Measurements from ENCODE around the gene SEMA4B.

The SEMA4B gene

DNA sequence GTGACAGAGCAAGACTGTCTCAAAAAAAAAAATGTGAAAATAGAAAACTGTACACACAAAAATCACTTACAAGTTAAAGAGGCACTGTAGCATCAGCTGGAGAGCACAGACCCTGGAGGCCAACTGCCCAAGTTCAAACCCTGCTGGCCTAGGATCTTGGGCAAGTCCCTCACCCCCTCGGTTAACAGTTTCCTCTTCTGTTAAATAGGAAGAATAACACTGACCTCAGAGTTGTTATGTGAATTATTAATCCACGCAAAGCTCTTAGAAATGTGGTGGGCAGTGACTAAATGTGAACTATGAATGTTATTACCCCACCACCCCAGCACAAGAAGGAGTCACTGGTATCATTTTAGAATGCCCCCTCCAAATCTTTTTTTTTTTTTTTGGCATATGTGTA, 21.4 kb downstream of the SEMA4B start:
- TF ChIP-seq, protein P1, sequence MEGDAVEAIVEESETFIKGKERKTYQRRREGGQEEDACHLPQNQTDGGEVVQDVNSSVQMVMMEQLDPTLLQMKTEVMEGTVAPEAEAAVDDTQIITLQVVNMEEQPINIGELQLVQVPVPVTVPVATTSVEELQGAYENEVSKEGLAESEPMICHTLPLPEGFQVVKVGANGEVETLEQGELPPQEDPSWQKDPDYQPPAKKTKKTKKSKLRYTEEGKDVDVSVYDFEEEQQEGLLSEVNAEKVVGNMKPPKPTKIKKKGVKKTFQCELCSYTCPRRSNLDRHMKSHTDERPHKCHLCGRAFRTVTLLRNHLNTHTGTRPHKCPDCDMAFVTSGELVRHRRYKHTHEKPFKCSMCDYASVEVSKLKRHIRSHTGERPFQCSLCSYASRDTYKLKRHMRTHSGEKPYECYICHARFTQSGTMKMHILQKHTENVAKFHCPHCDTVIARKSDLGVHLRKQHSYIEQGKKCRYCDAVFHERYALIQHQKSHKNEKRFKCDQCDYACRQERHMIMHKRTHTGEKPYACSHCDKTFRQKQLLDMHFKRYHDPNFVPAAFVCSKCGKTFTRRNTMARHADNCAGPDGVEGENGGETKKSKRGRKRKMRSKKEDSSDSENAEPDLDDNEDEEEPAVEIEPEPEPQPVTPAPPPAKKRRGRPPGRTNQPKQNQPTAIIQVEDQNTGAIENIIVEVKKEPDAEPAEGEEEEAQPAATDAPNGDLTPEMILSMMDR (IDR thresholded peaks at IDR 0.05; ENCODE audit: low read depth, low read length): no peak
- H3K4me3 ChIP-seq (ENCODE audit: low read depth, low read length): no peak overlapping the region

DNA sequence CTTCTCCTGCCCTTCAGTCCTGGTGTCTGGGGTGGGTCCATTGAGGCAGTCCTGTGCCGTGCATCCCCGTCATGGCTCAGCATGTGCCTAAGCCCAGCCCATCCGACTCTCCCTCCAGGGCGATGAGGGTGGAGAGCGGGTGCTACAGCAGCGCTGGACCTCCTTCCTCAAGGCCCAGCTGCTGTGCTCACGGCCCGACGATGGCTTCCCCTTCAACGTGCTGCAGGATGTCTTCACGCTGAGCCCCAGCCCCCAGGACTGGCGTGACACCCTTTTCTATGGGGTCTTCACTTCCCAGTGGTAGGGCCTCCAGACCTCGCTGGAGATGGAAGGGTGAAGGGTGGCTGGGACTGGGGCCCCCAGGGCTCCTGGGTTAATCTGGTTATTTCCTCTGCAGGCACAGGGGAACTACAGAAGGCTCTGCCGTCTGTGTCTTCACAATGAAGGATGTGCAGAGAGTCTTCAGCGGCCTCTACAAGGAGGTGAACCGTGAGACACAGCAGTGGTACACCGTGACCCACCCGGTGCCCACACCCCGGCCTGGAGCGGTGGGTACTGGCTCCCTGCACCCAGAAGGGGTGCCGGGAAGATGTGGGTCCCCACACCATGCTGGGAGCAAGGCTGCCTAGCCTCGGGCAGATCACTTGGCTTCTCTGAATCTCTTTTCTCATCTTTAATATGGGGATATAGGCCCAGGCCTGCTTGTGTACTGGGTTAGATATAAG, 22.5 kb downstream of the SEMA4B start:
- TF ChIP-seq, protein P1 (IDR thresholded peaks at IDR 0.05; ENCODE audit: low read depth, low read length): no peak
- no peak overlapping the region for H3K4me3 ChIP-seq (ENCODE audit: low read depth, low read length)

DNA sequence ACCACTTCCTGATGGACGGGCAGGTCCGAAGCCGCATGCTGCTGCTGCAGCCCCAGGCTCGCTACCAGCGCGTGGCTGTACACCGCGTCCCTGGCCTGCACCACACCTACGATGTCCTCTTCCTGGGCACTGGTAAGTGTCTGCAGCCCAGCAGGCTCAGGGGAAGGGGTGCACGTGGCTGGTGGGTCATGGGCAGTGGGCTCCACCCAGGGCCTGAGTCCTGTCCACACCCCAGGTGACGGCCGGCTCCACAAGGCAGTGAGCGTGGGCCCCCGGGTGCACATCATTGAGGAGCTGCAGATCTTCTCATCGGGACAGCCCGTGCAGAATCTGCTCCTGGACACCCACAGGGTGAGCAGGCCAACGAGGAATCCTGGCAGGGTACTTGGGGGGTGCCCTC, 23.9 kb downstream of the SEMA4B start:
- no peak overlapping the region for H3K4me3 ChIP-seq (ENCODE audit: low read depth, low read length)
- TF ChIP-seq, protein P1 (IDR thresholded peaks at IDR 0.05; ENCODE audit: low read depth, low read length): no peak

DNA sequence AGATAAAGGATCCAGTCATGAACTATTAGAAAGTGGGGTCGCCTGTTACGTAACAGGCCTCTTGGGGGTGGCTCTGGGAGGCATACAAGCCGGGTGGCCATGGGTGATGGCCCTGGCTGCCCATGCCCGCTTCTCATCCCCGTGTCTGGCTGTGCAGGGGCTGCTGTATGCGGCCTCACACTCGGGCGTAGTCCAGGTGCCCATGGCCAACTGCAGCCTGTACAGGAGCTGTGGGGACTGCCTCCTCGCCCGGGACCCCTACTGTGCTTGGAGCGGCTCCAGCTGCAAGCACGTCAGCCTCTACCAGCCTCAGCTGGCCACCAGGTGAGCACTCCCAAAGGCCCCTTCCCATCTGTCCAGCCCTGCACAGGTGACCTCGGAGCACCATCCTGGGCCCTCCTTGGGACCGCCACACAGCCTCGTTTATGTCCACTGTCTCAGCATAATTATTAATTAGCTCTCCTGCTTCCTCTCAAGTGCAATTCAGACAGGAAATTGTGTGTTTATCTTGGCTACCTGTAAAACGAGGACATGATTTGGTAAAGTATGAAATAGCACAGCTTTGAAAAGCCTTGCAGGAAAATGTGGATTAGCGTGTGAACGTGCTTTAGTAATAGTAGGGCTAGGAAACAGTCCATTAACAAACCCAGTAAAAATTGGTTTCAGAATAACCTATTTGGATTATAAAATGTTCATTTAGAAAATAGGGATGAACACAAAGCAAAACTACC, 24.5 kb downstream of the SEMA4B start:
- TF ChIP-seq, protein P1 (IDR thresholded peaks at IDR 0.05; ENCODE audit: low read depth, low read length): no peak
- no peak overlapping the region for H3K4me3 ChIP-seq (ENCODE audit: low read depth, low read length)

GRCh38 chr15:90227336-90227735, 26.2 kb downstream of the SEMA4B start:
- H3K4me3 ChIP-seq (ENCODE audit: low read depth, low read length): no peak overlapping the region
- TF ChIP-seq, protein P1 (IDR thresholded peaks at IDR 0.05; ENCODE audit: low read depth, low read length): no peak

GRCh38 chr15:90227816-90228772, 27.0 kb downstream of the SEMA4B start:
- no peak overlapping the region for H3K4me3 ChIP-seq (ENCODE audit: low read depth, low read length)
- TF ChIP-seq, protein P1 (IDR thresholded peaks at IDR 0.05; ENCODE audit: low read depth, low read length): no peak

Data from WI38 (cell line).